Mesenchymal stem cell (in vitro differentiated cells and primary cell): ENCODE data around the gene C1QTNF7.
A peak's percentile ranks its signal among the peaks of the same experiment; 100 is the strongest.

Source experiments
- DNase-seq: peaks from one replicate; pipeline ENCODE4 v3.0.0-alpha.2; 2013
- H2AFZ ChIP-seq: one replicate; pipeline ENCODE4 v1.6.1; 2013; ENCODE audit warnings: low read depth, mild to moderate bottlenecking, control low read depth, inconsistent platforms, low read length, moderate library complexity
- H2AK5ac ChIP-seq: 2 replicates; pipeline ENCODE4 v1.6.1; 2013; ENCODE audit warnings: low read length, moderate library complexity, mild to moderate bottlenecking, inconsistent platforms; ENCODE audit not compliant: severe bottlenecking
- H2BK120ac ChIP-seq: one replicate; pipeline ENCODE4 v1.6.1; 2013; ENCODE audit warnings: low read depth, mild to moderate bottlenecking, inconsistent platforms, low read length, moderate library complexity
- H2BK12ac ChIP-seq, 2 experiments: one replicate each; pipeline ENCODE4 v1.6.1; 2013; ENCODE audit warnings: inconsistent platforms in 2 of 2, low read length in 2 of 2, mild to moderate bottlenecking in 2 of 2, moderate library complexity in 2 of 2, control low read depth in 1 of 2
- H2BK15ac ChIP-seq: one replicate; pipeline ENCODE4 v1.6.1; 2013; ENCODE audit warnings: mild to moderate bottlenecking, low read depth, inconsistent platforms; ENCODE audit not compliant: poor library complexity, severe bottlenecking
- H2BK5ac ChIP-seq: 2 replicates; pipeline ENCODE4 v1.6.1; 2013; ENCODE audit warnings: low read depth, mild to moderate bottlenecking, low read length, control low read depth, inconsistent platforms; ENCODE audit not compliant: poor library complexity, severe bottlenecking
- H3K14ac ChIP-seq, 2 experiments: one replicate each; pipeline ENCODE4 v1.6.1; 2013; ENCODE audit warnings: inconsistent platforms in 2 of 2, low read length in 2 of 2, control low read depth in 1 of 2, mild to moderate bottlenecking in 1 of 2, moderate library complexity in 1 of 2
- H3K18ac ChIP-seq, 2 experiments: one replicate each; pipeline ENCODE4 v1.6.1; 2013; ENCODE audit warnings: inconsistent platforms in 2 of 2, low read length in 2 of 2, control low read depth in 1 of 2, low read depth in 1 of 2, mild to moderate bottlenecking in 1 of 2
- H3K23ac ChIP-seq, 2 experiments: one replicate each; pipeline ENCODE4 v1.6.1; 2013; ENCODE audit warnings: inconsistent platforms in 2 of 2, low read length in 2 of 2, mild to moderate bottlenecking in 2 of 2, moderate library complexity in 2 of 2, control low read depth in 1 of 2
- H3K27ac ChIP-seq: 2 replicates; pipeline ENCODE4 v1.5.1; 2013; ENCODE audit warnings: mild to moderate bottlenecking, moderate library complexity, low read length, control low read depth, inconsistent platforms; ENCODE audit not compliant: poor library complexity, severe bottlenecking
- H3K27me3 ChIP-seq, 2 experiments: 2 replicates each; pipeline versions ENCODE4 v1.6.1 to v1.7.0; 2013; ENCODE audit warnings: low read length in 2 of 2, mild to moderate bottlenecking in 2 of 2, moderate library complexity in 2 of 2, control low read depth in 1 of 2, inconsistent platforms in 1 of 2; ENCODE audit not compliant: control insufficient read depth in 1 of 2, insufficient read depth in 1 of 2
- H3K36me3 ChIP-seq, 2 experiments: 2 replicates each; pipeline versions ENCODE4 v1.6.1 to v1.7.0; 2013; ENCODE audit warnings: low read length in 2 of 2, control low read depth in 1 of 2, inconsistent platforms in 1 of 2, low read depth in 1 of 2, mild to moderate bottlenecking in 1 of 2; ENCODE audit not compliant: insufficient read depth in 2 of 2, control insufficient read depth in 1 of 2
- H3K4ac ChIP-seq, 2 experiments: one replicate each; pipeline ENCODE4 v1.6.1; 2013; ENCODE audit warnings: inconsistent platforms in 2 of 2, low read length in 2 of 2, mild to moderate bottlenecking in 2 of 2, moderate library complexity in 2 of 2, control low read depth in 1 of 2, low read depth in 1 of 2
- H3K4me1 ChIP-seq: 2 replicates; pipeline ENCODE4 v1.6.1; 2013; ENCODE audit warnings: low read depth, low read length, control low read depth; ENCODE audit not compliant: control insufficient read depth, insufficient read depth
- H3K4me2 ChIP-seq: 2 replicates; pipeline ENCODE4 v1.6.1; 2013; ENCODE audit warnings: low read length, mild to moderate bottlenecking, inconsistent platforms; ENCODE audit not compliant: poor library complexity, severe bottlenecking
- H3K4me3 ChIP-seq, 2 experiments: 2 replicates each; pipeline versions ENCODE4 v1.5.1 to v1.7.0; 2013; ENCODE audit warnings: low read length in 2 of 2, mild to moderate bottlenecking in 2 of 2, control low read depth in 1 of 2, low read depth in 1 of 2; ENCODE audit not compliant: insufficient read depth in 1 of 2
- H3K79me1 ChIP-seq: replicated peaks from 2 replicates; pipeline ENCODE4 v1.6.1; 2013; ENCODE audit warnings: mild to moderate bottlenecking, control low read depth, low read length, inconsistent platforms; ENCODE audit not compliant: poor library complexity, severe bottlenecking
- H3K9ac ChIP-seq: 2 replicates; pipeline ENCODE4 v1.7.0; 2013; ENCODE audit warnings: mild to moderate bottlenecking, low read length, moderate library complexity
- H3K9me3 ChIP-seq: 2 replicates; pipeline ENCODE4 v1.7.0; 2013; ENCODE audit warnings: mild to moderate bottlenecking, low read length; ENCODE audit not compliant: control insufficient read depth
- H4K8ac ChIP-seq: one replicate; pipeline ENCODE4 v1.6.1; 2013; ENCODE audit warnings: inconsistent platforms, mild to moderate bottlenecking, low read length, moderate library complexity
- H4K91ac ChIP-seq: one replicate; pipeline ENCODE4 v1.6.1; 2013; ENCODE audit warnings: mild to moderate bottlenecking, low read length, inconsistent platforms
- WGBS: methylation state at CpG from one replicate; pipeline ENCODE4 v1.1.7; 2013; ENCODE audit warnings: mixed read lengths; 5-methylcytosine and 5-hydroxymethylcytosine counted together

C1QTNF7 gene

GRCh38 chr4:15417233-15417660 is 10.6 kb upstream of the C1QTNF7 start:
- H3K9ac ChIP-seq, result no peak overlapping the region
- H3K36me3 ChIP-seq, result no peaks in the 10 kb centered on the region
- no peak for DNase-seq
- no peak overlapping the region for H2BK15ac ChIP-seq
- H2BK5ac ChIP-seq, result no peak overlapping the region
- H3K4ac ChIP-seq, result no peak overlapping the region
- H3K4me3 ChIP-seq, result no peak overlapping the region
- no peak overlapping the region for H3K14ac ChIP-seq
- no peak overlapping the region for H2BK12ac ChIP-seq
- H4K8ac ChIP-seq, result no peak overlapping the region
- no peaks in the 10 kb centered on the region for H3K9me3 ChIP-seq
- H3K27me3 ChIP-seq, result no peaks in the 10 kb centered on the region
- no peak overlapping the region for H3K4me2 ChIP-seq
- no peaks in the 10 kb centered on the region for H3K4me1 ChIP-seq
- no peak overlapping the region for H3K27ac ChIP-seq
- H3K79me1 ChIP-seq, result no peaks in the 10 kb centered on the region
- H3K18ac ChIP-seq, result no peak overlapping the region
- H4K91ac ChIP-seq, result no peak overlapping the region
- no peak overlapping the region for H2BK120ac ChIP-seq
- no peak overlapping the region for H2AK5ac ChIP-seq
- H2AFZ ChIP-seq, result no peak overlapping the region
- no peak overlapping the region for H3K23ac ChIP-seq

GRCh38 chr4:15418956-15419355 is 8.9 kb upstream of the C1QTNF7 start:
- H3K36me3 ChIP-seq, result no peaks in the 10 kb centered on the region
- no peak overlapping the region for H3K18ac ChIP-seq
- peak overlapping the region in 1 of 2 experiments; percentile 28 for H3K4ac ChIP-seq
- no peak overlapping the region for H2BK120ac ChIP-seq
- no peak for DNase-seq
- H3K14ac ChIP-seq, result peak overlapping the region in 1 of 2 experiments; percentile 12
- no peaks in the 10 kb centered on the region for H3K79me1 ChIP-seq
- H2BK5ac ChIP-seq, result no peak overlapping the region
- no peak overlapping the region for H3K9ac ChIP-seq
- H2BK12ac ChIP-seq, result peak overlapping the region in 1 of 2 experiments; percentile 42
- H2AFZ ChIP-seq, result no peak overlapping the region
- H2BK15ac ChIP-seq, result no peak overlapping the region
- no peaks in the 10 kb centered on the region for H3K27me3 ChIP-seq
- no peak overlapping the region for H4K91ac ChIP-seq
- H3K23ac ChIP-seq, result no peak overlapping the region
- no peaks in the 10 kb centered on the region for H3K4me1 ChIP-seq
- H3K4me2 ChIP-seq, result no peak overlapping the region
- no peaks in the 10 kb centered on the region for H3K9me3 ChIP-seq
- H3K4me3 ChIP-seq, result no peak overlapping the region
- 90% methylated on average over 2 of the region's 2 CpGs for WGBS
- H3K27ac ChIP-seq, result no peak overlapping the region
- no peak overlapping the region for H2AK5ac ChIP-seq
- H4K8ac ChIP-seq, result no peak overlapping the region

- no peak overlapping the region for H3K18ac ChIP-seq
- no peaks in the 10 kb centered on the region for H3K9me3 ChIP-seq
- no peaks in the 10 kb centered on the region for H3K79me1 ChIP-seq
- 100% methylated on average over 1 of the region's 2 CpGs for WGBS
- H3K14ac ChIP-seq, result no peak overlapping the region
- no peak overlapping the region for H2BK15ac ChIP-seq
- peak; percentile 66 for DNase-seq
- no peak overlapping the region for H3K4ac ChIP-seq
- no peak overlapping the region for H3K27ac ChIP-seq
- no peak overlapping the region for H3K23ac ChIP-seq
- no peaks in the 10 kb centered on the region for H3K27me3 ChIP-seq
- no peak overlapping the region for H2AK5ac ChIP-seq
- no peak overlapping the region for H4K8ac ChIP-seq
- no peak overlapping the region for H2BK12ac ChIP-seq
- H3K4me1 ChIP-seq, result no peaks in the 10 kb centered on the region
- H2BK120ac ChIP-seq, result no peak overlapping the region
- H3K36me3 ChIP-seq, result no peaks in the 10 kb centered on the region
- H4K91ac ChIP-seq, result no peak overlapping the region
- H2BK5ac ChIP-seq, result no peak overlapping the region
- H3K9ac ChIP-seq, result no peak overlapping the region
- no peak overlapping the region for H2AFZ ChIP-seq
- no peak overlapping the region for H3K4me2 ChIP-seq
- H3K4me3 ChIP-seq, result no peak overlapping the region
These were observed 7.2 kb upstream of the C1QTNF7 start for GRCh38 chr4:15420642-15421041.

- H4K91ac ChIP-seq, result no peak overlapping the region
- no peak overlapping the region for H2BK5ac ChIP-seq
- no peaks in the 10 kb centered on the region for H3K36me3 ChIP-seq
- peak overlapping the region in 1 of 2 experiments; percentile 70 for H2BK12ac ChIP-seq
- H3K23ac ChIP-seq, result no peak overlapping the region
- no peaks in the 10 kb centered on the region for H3K27me3 ChIP-seq
- H3K79me1 ChIP-seq, result no peaks in the 10 kb centered on the region
- no peak overlapping the region for H2BK15ac ChIP-seq
- DNase-seq, result no peak
- no peak overlapping the region for H3K4me2 ChIP-seq
- no peak overlapping the region for H4K8ac ChIP-seq
- no peak overlapping the region for H3K14ac ChIP-seq
- H3K4me1 ChIP-seq, result no peaks in the 10 kb centered on the region
- no peak overlapping the region for H3K18ac ChIP-seq
- H2AFZ ChIP-seq, result no peak overlapping the region
- no peak overlapping the region for H2BK120ac ChIP-seq
- 87% methylated on average over 5 of the region's 5 CpGs for WGBS
- H3K27ac ChIP-seq, result no peak overlapping the region
- H3K9ac ChIP-seq, result no peak overlapping the region
- H3K4ac ChIP-seq, result no peak overlapping the region
- H2AK5ac ChIP-seq, result no peak overlapping the region
- H3K4me3 ChIP-seq, result no peak overlapping the region
- no peaks in the 10 kb centered on the region for H3K9me3 ChIP-seq
These were observed 4.5 kb upstream of the C1QTNF7 start for GRCh38 chr4:15423285-15423711.
